Middle frontal gyrus (tissue), 1 donor: ENCODE data around the gene NT5DC2.

Experiments used
- DNase-seq: peaks from one replicate; pipeline ENCODE4 v3.0.0-alpha.2; 2015; ENCODE audit warnings: low spot score; ENCODE audit errors: extremely low spot score

Gene NT5DC2

GRCh38 chr3:52512727-52513126 lies 20.9 kb downstream of the NT5DC2 start:
- DNase-seq, result no peak

DNA sequence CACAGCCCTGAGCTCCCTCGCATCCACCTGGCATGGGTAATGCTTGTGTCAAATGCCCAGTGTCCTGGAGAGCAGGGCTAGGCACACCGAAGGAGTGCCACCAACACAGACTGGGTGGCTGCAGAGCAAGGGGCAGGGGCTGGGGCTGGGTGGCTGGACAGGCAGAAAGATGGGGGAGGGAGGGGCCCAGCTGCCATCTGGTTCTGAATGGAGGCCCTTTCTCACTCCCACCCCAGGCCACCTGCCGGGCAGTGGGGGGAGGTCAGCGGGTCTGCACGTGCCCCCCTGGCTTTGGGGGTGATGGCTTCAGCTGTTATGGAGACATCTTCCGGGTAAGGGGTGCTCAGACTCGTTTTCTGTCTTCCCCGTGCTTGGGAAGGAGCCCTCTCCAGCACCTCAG lies 21.6 kb downstream of the NT5DC2 start:
- no peak for DNase-seq

DNA sequence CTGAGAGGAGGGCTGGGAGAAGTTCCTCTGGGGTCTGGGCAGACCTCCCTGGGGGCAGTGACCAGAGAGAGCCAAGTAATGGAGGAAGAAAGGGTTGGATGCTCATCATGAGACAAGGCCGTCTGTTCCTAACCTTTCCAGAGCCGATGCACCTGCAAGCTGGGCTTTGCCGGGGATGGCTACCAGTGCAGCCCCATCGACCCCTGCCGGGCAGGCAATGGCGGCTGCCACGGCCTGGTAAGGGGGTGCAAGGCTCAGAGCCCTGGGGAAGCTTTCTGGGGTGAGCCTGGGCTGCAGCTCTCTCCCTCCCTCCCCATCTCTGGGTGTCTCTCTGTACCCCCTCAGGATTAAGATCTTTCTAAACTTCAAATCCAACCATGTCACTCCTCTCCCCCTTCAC lies 22.1 kb downstream of the NT5DC2 start:
- DNase-seq, result no peak

DNA sequence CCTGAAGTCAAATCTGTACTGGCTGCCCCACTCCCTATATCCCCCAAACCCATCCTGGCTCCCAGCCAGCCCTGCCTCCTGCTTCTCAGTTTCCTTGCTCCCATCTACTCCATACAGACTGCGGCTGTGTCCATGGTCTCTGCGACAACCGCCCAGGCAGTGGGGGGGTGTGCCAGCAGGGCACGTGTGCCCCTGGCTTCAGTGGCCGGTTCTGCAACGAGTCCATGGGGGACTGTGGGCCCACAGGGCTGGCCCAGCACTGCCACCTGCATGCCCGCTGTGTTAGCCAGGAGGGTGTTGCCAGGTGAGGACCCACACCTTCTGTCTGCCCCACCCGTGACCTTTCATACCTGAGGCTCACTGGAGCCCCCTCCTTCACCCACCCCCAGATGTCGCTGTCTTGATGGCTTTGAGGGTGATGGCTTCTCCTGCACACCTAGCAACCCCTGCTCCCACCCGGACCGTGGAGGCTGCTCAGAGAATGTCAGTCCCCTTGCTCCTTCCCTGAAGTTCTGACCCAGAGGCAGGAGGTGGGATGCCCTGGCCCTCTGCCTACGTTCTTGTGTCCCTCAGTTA lies 23.8 kb downstream of the NT5DC2 start:
- no peak for DNase-seq

- DNase-seq, result no peak
These were observed 26.3 kb downstream of the NT5DC2 start for GRCh38 chr3:52507359-52507758.

- no peak for DNase-seq
These were observed 27.2 kb downstream of the NT5DC2 start for GRCh38 chr3:52506266-52506966.

DNA sequence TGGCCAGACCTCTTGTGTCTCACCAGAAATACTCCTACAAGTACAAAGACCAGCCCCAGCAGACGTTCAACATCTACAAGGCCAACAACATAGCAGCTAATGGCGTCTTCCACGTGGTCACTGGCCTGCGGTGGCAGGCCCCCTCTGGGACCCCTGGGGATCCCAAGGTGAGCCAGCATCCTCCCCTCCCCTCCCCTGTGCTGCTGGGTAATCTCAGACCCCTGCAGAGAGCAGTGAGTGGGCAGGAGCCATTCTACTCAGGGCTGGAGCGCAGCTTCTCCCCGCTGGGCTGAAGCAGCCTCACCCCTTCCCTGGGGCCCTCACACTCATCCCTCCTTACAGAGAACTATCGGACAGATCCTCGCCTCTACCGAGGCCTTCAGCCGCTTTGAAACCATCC lies 28.7 kb downstream of the NT5DC2 start:
- no peak for DNase-seq

GRCh38 chr3:52503788-52504424 lies 29.8 kb downstream of the NT5DC2 start:
- DNase-seq, result no peak

GRCh38 chr3:52502808-52503350 lies 30.8 kb downstream of the NT5DC2 start:
- DNase-seq, result no peak

DNA sequence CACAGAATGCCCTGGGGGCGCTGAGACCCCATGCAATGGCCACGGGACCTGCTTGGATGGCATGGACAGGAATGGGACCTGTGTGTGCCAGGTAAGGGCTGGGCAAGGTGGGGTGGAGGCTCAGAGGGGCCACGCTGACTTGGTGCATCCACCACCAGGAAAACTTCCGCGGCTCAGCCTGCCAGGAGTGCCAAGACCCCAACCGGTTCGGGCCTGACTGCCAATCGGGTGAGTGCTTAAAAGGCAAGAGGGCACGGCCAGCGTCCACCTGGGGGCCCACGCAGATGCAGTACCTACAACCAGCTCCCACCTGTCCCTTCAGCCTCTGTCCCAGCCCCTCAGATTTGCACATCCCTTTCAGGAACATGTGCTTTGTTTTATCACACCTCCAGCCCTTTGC lies 31.7 kb downstream of the NT5DC2 start:
- no peak for DNase-seq

GRCh38 chr3:52501046-52501445 lies 32.6 kb downstream of the NT5DC2 start:
- no peak for DNase-seq

DNA sequence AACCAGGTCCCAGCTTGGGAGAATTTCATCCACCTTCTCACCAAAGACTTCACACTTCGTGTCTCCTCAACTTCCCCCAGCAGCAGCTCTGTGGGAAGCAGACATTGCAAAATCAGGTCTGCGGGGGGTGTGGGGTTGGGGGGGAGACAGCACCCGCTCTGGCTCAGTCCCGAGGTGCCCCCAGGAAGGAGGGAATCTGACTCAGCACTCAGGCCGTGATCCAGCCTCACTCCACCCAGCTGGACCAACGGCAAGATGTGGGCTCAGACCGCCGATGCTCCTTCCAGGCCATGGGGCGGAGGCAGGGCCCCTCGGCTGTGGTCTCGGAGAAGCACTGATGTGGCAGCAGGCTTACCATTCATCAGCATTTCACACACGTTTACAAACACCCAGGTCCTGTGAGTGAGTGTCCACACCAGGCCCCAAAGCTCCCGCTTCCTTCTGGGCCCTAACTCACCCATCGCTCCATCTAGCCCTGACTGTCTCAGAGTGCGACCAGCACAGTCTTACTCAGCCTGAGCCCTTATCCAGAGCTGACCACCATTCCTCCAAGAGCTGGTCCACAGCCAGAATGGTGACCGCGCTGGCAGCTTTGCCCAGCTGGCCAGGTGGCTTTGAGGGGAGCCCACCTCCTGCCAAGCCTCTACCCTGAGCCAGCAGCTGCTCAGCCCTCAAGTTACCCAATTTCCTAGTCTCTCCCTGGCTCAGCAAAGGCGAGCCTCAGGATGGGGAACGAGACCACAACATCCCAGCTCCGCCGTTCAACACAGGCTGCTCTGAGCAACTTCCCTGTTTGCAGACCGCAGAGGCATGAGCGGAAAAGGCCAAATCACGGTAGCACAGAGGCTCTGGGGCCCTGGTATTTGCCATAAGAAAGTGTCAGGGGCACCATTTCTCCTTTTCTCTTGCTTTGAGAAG lies 35.3 kb downstream of the NT5DC2 start:
- DNase-seq, result no peak

DNA sequence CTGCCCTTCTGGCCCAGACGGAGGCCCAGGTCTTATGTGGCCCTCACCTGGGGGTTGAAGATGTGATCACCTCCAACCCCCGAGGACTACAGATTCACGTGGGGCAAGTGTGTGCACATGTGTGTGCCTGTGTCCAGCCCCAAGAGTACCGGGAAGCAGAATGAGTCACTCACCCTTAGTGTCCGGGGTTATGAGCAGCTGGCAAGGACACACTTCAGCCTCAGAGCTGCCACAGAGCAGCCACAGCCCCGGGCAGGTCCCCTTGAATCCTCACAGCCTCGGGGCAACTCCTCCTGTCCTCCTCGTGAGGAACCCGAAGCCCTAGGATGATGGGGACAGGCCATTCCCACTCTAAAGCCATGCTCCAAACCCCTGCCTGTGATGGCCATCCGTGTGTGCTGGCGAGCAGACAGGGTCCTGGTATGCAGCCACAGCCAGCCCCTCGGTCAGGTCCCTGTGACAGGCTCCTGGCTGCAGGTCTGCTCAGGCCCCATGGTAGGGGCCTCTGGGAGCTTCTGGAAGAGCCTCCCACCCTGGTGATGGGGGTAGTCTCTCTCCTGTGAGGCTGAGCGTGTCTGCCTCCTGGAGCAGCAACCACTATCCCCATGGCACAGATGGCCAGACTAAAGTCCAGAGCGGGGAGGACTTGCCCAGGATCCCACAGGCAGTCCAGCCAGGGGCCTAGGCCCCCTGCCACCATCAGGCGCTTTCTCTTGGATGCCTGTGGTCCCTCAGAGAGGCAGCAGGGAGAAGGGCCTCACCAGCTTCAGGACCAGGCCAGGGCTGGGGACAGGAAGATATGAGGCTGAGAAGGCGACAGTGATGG lies 37.7 kb downstream of the NT5DC2 start:
- DNase-seq, result no peak

- no peak for DNase-seq
These were observed 38.7 kb downstream of the NT5DC2 start, which contains the start of gene STAB1 for GRCh38 chr3:52494886-52495495. TSS of gene STAB1 (plus strand) at chr3:52495338. CDS start at chr3:52495414, 76 bp downstream.

DNA sequence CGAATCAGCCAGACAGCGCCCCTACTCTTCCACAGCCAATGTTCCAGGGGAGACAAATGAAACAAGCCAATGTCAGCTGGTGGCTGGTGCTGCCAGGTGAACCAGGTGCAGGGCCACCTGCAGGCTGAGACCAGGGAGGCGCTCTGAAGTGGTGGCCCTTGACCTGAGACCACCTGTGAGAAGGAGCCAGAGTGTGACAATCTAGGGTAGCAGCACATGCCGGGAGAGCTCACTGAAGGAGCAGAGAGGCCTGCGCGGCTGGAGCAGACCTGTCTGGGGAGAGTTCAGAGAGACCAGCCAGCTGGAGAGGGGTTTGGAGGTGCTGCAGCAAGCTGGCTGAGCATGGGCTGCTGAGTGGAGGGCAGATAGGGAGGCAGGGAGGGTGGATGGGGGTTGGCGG lies 39.2 kb downstream of the NT5DC2 start:
- no peak for DNase-seq

DNA sequence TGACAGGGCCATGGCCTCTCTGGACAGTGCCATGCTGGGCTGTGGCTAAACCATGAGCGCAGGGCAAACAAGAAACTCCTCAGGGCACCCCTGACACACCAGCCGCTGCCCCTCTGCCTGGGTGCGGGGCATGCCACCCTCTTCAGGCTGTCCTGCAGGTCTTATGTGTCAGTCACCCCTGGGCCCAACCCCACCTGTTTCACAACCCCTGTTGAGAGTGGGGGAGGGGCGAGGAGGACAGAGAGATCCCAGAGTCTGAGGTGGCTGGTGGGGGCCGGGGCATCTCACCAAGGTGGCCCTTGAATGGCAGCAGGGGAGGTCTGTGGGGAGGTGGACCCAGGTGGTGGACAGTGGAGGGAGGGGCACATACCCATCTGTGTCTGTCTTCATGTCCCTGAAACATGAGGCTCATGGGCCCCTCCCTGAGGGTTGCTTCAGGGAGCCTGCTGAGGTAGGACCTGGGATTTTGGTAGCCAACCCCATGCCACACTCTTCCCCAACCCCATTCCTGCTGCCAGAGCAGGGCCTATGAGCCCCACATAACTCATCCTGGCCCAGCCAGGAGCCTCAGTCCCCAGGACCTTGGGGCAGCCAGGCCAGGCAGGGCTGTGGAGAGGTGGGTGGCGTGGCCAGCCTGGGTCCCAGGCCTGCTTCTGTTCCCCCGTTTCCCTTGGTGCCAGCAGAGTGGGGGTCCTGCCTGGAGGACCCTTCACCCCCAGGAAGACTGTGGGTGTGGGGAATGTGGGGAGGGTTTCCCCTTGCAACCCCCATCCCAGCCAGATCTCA lies 40.2 kb downstream of the NT5DC2 start:
- no peak for DNase-seq

DNA sequence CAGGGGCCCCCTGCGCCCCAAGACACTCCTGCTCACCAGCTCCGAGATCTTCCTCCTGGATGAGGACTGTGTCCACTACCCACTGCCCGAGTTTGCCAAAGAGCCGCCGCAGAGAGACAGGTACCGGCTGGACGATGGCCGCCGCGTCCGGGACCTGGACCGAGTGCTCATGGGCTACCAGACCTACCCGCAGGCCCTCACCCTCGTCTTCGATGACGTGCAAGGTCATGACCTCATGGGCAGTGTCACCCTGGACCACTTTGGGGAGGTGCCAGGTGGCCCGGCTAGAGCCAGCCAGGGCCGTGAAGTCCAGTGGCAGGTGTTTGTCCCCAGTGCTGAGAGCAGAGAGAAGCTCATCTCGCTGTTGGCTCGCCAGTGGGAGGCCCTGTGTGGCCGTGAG lies 41.6 kb downstream of the NT5DC2 start:
- DNase-seq, result no peak

DNA sequence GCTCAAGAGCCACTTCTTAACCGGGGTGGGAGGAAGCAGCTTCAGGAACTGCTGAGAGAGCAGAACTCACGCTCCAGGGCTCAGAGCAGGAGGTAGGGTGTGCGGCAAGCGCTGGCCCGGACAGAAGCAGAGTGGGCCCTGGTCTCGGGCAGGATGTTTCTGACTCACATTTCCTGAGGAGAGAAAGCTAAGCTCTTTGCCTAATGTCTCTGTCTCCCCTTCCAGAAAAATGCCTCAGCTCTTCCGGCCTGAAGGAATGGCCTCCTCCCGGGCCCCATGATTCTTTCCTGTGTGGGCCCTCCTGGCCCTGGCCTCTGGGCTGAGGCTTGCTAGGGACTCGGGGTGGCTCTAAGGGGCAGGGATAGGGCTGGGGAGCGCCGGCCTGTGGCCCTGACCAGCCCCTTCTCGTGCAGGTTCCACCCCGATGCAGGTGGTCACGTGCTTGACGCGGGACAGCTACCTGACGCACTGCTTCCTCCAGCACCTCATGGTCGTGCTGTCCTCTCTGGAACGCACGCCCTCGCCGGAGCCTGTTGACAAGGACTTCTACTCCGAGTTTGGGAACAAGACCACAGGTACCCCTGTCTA lies 42.6 kb downstream of the NT5DC2 start:
- DNase-seq, result no peak
